IPS-18a (cell line): Measurements from ENCODE around the gene ZNF778.
A peak's percentile ranks its signal among the peaks of the same experiment; 100 is the strongest.

ENCODE experiments used
- H3K27ac ChIP-seq: one replicate; pipeline ENCODE4 v1.5.1; 2013; ENCODE audit warnings: low read length
- H3K27me3 ChIP-seq: one replicate; pipeline ENCODE4 v1.6.1; 2013; ENCODE audit warnings: mild to moderate bottlenecking, low read length; ENCODE audit not compliant: control insufficient read depth, insufficient read depth
- H3K36me3 ChIP-seq: one replicate; pipeline ENCODE4 v1.6.1; 2013; ENCODE audit warnings: low read depth, low read length; ENCODE audit not compliant: control insufficient read depth
- H3K4me1 ChIP-seq: one replicate; pipeline ENCODE4 v1.6.1; 2013; ENCODE audit warnings: low read depth, low read length; ENCODE audit not compliant: control insufficient read depth
- H3K4me3 ChIP-seq: one replicate; pipeline ENCODE4 v1.5.1; 2013; ENCODE audit warnings: low read length
- H3K9ac ChIP-seq: one replicate; pipeline ENCODE4 v1.6.1; 2013; ENCODE audit warnings: mild to moderate bottlenecking, low read length, moderate library complexity
- H3K9me3 ChIP-seq: one replicate; pipeline ENCODE4 v1.6.1; 2013; ENCODE audit warnings: low read depth, low read length; ENCODE audit not compliant: control insufficient read depth

The ZNF778 gene

DNA sequence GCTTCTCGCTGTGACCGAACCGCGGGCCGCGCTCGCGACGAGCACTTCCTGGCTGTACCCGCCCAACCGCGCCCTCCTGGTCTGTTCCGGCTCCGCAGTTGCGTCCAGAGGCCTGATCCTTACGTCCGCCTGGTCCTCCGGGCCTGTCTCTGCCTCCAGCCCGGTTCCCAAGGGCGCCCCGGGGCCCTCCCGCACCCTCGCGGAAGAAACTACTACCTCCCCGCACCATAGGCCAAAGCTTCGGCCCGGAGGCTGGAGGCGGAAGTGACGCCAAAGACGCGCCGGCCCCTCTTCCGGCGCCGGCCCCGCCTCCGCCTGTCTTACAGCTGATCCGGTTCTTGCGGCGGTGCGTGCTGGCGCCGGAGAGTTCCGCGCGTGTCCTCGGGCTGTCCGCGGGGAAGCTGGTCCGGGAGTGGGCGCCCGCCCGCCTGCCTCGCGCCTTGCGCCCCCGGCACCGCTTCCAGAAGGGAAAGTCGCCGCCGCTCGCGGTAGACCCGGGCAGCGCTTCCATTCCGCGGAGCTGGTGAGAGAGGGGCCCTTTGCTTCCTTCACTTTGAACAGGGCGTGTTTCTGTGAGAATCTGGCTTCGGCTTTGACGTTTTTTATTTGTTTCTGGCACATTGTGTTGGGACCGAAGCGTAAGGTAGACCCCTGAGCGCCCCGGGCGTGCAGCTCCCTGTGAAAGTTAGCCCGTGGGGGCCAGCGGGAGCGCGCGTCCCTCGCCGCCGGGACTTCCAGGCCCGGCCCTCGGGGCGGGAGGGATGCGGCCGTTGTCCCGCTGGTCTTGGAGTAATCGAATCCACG lies at the start of gene ZNF778:
Gene ZNF778 (plus strand): TSS at position 316 of the 804 bp plus-strand sequence. CDS start 3,425 bp downstream, outside the sequence.
- H3K4me3 ChIP-seq: peak within 1 kb of the TSS; percentile 72
- peak within 1 kb of the TSS; percentile 59 for H3K9ac ChIP-seq
- no peaks in the 10 kb centered on the region for H3K9me3 ChIP-seq
- H3K36me3 ChIP-seq: peaks cover 6% of the 10 kb centered on the region
- peaks cover 5% of the 10 kb centered on the region for H3K4me1 ChIP-seq
- H3K27me3 ChIP-seq: no peaks in the 10 kb centered on the region
- H3K27ac ChIP-seq: no peak within 1 kb of the TSS

DNA sequence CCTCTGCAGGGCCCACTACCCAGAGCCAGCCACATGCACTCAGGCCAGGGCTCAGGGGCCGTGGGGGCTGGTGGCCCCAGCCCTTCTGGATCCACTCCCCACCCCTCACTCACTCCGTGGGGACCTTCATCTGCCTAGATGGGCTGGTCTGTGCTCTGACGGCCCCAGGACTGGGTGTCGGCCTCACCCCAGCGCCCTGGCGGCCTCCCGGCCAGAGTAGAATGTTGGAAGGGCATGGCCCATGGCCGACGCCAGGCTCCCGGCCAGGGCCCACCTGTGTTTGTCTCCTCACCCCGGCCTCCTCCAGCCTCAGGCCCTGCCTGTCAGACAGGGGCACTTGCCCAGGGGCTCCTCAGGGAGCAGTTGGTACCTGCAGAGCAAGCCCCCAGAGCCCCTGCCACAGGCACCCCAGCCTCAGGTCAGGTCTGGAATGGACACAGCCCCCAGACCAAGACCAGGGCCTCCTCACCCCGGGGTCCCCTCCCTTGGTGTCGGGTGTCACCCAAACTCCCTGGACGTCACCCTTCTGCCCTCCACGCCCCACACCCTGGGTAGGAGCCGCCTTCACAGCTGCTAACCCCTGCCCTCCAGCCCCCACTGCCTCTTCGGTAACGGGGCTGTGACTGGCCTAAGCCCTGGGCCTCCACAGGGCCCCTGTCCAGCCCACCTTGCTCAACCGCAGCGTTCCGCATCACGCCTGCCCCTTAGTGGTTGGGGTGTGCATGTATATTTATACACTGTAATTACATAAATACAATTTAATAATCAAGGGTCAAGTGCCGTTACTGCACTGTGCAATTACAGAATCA lies 48.9 kb upstream of the ZNF778 start:
- Histone ChIP-seq H3K9ac (no peak overlapping the region), H3K4me1 (peaks cover 11% of the 10 kb centered on the region), H3K9me3 (no peaks in the 10 kb centered on the region), H3K27me3 (peaks cover 26% of the 10 kb centered on the region), H3K36me3 (no peaks in the 10 kb centered on the region), H3K4me3 (no peak overlapping the region), H3K27ac (no peak overlapping the region)

DNA sequence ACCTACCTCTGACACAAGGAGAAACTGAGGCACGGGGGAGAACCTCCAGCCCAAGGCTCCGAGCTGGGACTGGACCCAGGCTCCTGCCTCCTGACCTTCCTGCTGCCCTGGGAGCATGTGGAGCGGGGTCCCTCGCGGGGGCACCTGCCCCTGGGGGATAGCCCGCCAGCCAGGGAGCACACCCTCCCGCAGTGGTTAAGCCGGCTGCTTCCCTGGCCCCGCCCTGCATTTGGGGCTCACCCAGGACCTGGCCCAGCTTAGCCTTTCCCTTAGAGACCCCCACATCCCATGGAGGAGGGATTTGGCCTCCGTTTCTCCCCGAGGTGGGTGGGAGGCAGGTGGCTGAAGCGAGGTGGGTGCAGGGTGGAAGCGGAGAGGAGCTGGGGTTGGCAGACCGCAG lies 47.7 kb upstream of the ZNF778 start:
- no peak overlapping the region for H3K9ac ChIP-seq
- no peak overlapping the region for H3K4me3 ChIP-seq
- no peak overlapping the region for H3K27ac ChIP-seq
- peaks cover 11% of the 10 kb centered on the region for H3K4me1 ChIP-seq
- no peaks in the 10 kb centered on the region for H3K36me3 ChIP-seq
- peaks cover 26% of the 10 kb centered on the region for H3K27me3 ChIP-seq
- H3K9me3 ChIP-seq: no peaks in the 10 kb centered on the region

DNA sequence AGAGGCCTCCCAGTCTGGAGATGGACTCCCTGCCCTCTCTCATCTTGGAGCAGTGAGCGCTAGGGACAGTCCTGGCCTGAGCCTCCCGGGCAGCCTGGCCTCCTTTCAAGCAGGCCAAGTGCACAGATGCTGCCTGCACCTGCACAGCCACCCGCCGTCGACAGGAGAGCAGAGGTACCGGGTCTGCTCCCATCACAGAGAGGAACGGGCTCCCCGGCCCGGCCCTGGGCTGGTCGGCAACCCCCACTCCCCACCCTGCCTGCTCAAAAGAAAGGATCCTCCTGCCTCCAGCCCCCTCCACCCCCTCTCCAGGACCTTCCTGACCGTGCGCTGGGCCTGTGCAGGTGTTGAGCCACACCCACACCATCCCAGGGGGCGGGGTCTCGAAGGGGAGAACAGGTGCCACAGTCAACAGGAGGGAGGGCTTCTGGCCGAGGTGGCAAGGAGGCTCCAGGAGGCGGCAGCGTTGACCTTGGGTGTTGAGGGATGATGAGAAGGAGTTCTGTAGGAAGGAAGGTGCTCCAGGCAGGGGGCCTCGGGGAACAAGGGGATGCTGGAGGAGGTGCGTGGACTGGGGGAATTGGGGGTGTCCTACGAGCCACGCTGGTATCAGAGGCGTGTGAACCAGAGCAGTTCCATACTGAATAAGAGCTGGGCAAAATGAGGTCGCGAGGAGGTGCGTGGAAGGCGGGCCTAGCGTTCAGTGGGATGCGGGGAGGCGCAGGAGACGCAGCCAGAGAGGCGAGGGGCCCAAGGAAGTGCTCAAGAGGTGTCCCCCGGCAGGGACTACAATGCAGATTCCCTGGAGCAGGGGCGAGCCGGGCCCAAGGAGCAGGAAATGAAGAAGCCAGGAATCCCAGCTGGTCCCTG lies 46.9 kb upstream of the ZNF778 start:
- Histone ChIP-seq H3K36me3 (no peaks in the 10 kb centered on the region), H3K27ac (no peak overlapping the region), H3K9me3 (no peaks in the 10 kb centered on the region), H3K4me3 (peak overlapping the region; percentile 51), H3K4me1 (peaks cover 11% of the 10 kb centered on the region), H3K27me3 (peaks cover 26% of the 10 kb centered on the region), H3K9ac (no peak overlapping the region)

DNA sequence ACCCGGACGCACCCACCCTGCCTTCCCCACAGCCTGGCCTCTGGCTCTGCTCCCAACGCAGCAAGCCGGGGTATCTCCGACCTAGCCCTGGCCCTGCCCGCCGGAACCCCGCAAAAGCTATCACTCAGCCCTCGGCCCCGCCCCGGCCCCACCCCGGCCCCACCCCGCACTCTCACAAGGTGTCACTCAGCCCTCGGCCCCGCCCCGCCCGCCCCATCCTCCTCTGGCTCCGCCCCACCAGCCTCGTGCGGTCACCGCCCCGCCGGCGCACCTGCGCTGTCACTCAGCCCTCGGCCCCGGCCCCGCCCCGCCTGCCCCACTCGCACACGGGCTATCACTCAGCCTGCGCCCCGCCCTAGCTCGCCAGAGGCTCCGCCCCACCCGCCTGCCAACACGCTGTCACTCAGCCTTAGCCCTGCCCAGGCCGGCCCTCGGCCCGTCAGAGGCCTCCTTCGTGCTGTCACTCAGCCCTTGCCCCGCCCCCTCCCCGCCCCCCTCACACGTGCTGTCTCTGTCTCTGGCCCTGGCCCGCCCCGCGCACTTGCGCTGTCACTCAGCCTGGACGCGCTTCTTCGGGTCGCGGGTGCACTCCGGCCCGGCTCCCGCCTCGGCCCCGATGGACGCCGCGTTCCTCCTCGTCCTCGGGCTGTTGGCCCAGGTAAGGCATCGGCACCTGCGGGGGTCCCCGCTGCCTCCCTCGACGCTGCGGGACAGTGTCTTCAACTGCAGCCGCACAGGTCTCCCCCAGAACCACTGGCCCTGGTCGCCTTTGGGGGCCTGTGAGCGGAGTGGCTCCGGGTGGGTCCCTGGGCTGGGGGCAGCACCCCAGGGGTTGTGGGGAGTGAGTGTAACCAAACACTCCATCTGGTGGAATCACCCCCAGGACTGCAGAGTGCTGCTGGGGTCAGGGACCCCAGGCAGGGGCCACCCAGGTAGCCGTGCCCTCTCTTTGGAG lies 46.0 kb upstream of the ZNF778 start, which contains the start of gene CDH15:
Gene CDH15 (plus strand): TSS at position 533 of the 955 bp plus-strand sequence. CDS start 84 bp downstream, at position 617.
- H3K4me3 ChIP-seq: peak within 1 kb of the TSS; percentile 51
- no peaks in the 10 kb centered on the region for H3K36me3 ChIP-seq
- H3K9me3 ChIP-seq: no peaks in the 10 kb centered on the region
- no peak within 1 kb of the TSS for H3K9ac ChIP-seq
- H3K27me3 ChIP-seq: peaks cover 26% of the 10 kb centered on the region
- H3K4me1 ChIP-seq: peaks cover 11% of the 10 kb centered on the region
- no peak within 1 kb of the TSS for H3K27ac ChIP-seq

DNA sequence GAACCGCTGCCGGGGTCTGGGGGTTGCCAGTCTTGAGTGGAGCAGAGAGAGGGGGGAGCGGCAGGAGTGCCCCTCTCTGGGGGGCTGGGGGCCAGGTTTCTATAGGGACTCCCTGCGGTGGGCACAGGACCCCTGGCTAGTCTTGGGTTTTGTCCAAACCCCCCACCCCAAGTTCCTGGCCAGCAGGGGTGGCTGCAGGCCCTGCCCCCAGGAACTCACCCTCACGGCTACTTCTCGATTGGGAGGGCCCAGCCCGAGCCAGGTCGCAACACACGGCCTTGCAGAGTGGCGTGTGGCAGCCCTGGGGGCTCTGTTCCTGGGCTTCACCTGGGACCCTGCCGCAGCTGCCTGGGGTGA lies 45.4 kb upstream of the ZNF778 start:
- H3K4me1 ChIP-seq: peaks cover 8% of the 10 kb centered on the region
- peaks cover 26% of the 10 kb centered on the region for H3K27me3 ChIP-seq

DNA sequence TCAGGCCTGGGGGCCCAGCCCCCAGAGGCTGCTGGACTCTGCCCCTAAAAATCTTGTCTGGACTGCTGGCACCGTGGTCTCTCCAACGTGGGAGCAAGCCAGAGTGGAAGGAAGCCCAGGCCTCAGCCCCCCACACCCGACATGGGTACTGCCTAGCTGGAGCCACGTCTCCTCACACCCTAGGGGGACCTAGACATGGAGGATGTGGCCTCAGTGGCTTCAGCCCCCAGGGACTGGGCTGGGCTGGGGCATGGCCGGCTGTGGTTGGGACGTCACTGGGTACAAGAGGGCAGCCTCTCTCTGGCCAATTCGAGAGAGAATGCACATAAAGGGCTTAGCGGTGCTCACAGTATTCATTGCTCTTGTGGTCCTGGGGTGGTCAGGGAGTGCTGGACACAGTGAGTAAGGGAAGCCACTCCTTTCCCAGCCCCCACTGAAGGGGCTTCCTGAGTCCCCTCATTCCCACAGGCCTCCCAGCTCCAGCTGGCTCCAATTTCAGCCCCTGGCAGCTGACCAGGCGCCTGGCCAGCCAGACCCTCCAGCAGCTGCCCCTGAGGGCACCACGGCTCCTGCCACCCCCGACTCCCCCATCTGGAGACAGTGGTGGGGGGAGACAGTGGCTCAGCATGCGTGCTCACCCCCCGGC lies 44.9 kb upstream of the ZNF778 start:
- Histone ChIP-seq H3K9ac (no peak overlapping the region), H3K4me3 (no peak overlapping the region), H3K27me3 (peaks cover 26% of the 10 kb centered on the region), H3K36me3 (no peaks in the 10 kb centered on the region), H3K27ac (no peak overlapping the region), H3K9me3 (no peaks in the 10 kb centered on the region), H3K4me1 (peaks cover 7% of the 10 kb centered on the region)

More for the DNA sequence above, 45.4 kb upstream of the ZNF778 start:
- H3K9ac ChIP-seq: no peak overlapping the region
- H3K9me3 ChIP-seq: no peaks in the 10 kb centered on the region
- no peak overlapping the region for H3K4me3 ChIP-seq
- no peak overlapping the region for H3K27ac ChIP-seq
- H3K36me3 ChIP-seq: no peaks in the 10 kb centered on the region

DNA sequence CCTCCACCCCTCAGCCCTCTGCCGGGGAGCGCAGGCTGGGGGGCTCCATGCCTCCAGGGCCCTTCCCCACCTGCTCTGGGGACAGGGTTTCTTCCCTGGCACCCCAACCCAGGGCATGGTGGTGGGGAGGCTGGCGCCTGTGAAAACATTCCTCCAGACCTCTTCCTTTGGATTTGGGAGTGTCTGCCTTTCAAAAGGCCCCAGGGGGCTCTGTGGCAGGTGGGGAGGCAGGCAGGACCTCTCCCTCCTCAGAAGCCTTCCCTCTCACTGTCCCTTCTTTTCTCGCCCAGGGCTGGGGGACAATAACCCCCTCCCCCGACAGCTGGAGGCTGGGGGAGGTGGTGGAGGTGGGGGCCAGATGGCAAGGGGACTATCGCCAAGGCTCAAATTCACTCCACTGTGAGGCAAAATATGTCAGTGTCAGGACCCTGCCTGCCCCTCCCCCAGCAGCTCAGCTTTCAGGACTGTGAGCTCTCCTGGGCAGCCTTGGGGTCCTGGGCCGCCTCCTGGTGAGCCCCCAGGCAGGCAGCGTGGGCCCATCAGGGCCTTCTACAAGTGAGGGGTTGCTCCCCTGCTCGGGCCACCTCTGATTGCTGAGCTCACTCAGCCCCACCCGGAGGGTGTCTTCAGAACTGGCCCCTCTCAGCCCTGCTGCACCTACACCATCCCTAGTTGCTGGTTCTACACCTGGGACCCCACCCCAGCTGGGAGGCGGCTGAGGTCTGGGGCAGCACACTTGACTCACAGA lies 44.2 kb upstream of the ZNF778 start:
- Histone ChIP-seq H3K36me3 (no peaks in the 10 kb centered on the region), H3K9ac (no peak overlapping the region), H3K9me3 (no peaks in the 10 kb centered on the region), H3K4me1 (peaks cover 7% of the 10 kb centered on the region), H3K4me3 (no peak overlapping the region), H3K27ac (no peak overlapping the region), H3K27me3 (peaks cover 26% of the 10 kb centered on the region)

DNA sequence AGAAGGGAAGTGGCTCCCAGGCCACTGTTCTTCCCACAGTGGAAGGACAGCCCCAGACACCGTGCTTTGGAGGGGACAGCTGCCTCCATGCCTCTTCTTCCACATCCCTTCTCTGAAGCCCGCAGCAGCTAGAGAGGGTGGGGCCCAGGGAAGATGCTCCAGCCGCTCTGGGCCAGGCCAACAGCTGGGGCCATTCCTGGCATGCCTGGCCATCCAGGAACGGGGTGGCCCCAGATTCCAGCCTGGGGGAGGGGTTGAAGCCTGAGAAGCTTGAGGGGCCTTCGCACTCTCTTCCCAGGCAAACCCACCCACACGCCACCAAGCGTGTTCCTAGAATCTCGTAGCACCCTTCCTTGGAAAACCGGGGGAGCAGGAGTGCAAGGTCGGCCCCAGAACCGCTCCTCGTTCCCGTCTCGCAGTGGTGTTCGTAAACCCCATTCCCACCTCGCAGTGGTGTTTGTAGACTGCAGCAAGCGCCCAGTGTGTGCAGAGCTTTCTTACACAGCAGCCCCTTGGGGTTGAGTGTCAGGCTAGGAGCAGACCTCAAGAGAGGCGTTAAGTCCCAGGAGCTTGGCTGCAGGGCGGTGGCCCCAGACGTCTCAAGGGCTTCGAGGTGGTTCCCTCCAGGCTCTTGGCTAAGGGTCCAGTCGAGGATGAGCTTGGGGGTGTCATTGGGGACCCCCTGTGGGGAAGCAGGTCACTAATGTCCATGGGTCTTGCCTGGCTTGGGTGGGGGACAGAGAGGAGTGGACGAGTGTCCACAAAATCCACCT lies 43.3 kb upstream of the ZNF778 start:
- no peak overlapping the region for H3K27ac ChIP-seq
- peaks cover 7% of the 10 kb centered on the region for H3K4me1 ChIP-seq
- no peaks in the 10 kb centered on the region for H3K9me3 ChIP-seq
- peaks cover 26% of the 10 kb centered on the region for H3K27me3 ChIP-seq
- H3K36me3 ChIP-seq: no peaks in the 10 kb centered on the region
- H3K9ac ChIP-seq: no peak overlapping the region
- H3K4me3 ChIP-seq: no peak overlapping the region
